Measurements from ENCODE around the gene CLDN6. TPM values are rescaled to one million over a fixed set of nuclear protein-coding genes. Genes with fewer than 3 reads are reported as not detected.
A peak's percentile ranks its signal among the peaks of the same experiment; 100 is the strongest.

Gene CLDN6
- total RNA-seq, 1 donor from 2014 or later = not detected

DNA sequence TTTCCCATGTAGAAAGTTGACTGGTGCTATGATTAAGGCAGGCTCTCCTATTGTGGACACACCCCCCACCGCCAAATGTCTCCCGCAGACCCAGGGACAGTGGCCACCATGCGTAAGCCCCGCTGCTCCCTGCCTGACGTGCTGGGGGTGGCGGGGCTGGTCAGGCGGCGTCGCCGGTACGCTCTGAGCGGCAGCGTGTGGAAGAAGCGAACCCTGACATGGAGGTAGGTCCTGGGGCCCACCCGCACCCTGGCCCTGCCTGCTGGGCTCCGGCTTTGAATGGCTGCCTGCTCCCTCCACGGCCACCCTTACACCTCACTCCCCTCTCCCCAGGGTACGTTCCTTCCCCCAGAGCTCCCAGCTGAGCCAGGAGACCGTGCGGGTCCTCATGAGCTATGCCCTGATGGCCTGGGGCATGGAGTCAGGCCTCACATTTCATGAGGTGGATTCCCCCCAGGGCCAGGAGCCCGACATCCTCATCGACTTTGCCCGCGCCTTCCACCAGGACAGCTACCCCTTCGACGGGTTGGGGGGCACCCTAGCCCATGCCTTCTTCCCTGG lies 32.0 kb upstream of the CLDN6 start:
- ChIA-PET POLR2A (interaction anchor here (0.6 kb wide), 1 partner anchor 8 kb away, joined by 4 read pairs; no protein-coding TSS in a partner anchor), CTCF (no interaction called here)
- TF ChIP-seq, protein P1, sequence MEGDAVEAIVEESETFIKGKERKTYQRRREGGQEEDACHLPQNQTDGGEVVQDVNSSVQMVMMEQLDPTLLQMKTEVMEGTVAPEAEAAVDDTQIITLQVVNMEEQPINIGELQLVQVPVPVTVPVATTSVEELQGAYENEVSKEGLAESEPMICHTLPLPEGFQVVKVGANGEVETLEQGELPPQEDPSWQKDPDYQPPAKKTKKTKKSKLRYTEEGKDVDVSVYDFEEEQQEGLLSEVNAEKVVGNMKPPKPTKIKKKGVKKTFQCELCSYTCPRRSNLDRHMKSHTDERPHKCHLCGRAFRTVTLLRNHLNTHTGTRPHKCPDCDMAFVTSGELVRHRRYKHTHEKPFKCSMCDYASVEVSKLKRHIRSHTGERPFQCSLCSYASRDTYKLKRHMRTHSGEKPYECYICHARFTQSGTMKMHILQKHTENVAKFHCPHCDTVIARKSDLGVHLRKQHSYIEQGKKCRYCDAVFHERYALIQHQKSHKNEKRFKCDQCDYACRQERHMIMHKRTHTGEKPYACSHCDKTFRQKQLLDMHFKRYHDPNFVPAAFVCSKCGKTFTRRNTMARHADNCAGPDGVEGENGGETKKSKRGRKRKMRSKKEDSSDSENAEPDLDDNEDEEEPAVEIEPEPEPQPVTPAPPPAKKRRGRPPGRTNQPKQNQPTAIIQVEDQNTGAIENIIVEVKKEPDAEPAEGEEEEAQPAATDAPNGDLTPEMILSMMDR (IDR thresholded peaks at IDR 0.05) = no peak
- ATAC-seq (ENCODE audit: low read depth) (no peak), DNase-seq (no peak)
- H3K4me1 Mint-ChIP-seq = peaks cover 19% of the 10 kb centered on the region
- H3K36me3 Mint-ChIP-seq (ENCODE audit: low read depth) = no peaks in the 10 kb centered on the region
- H3K4me3 Mint-ChIP-seq = no peak overlapping the region
- H3K9me3 Mint-ChIP-seq = no peaks in the 10 kb centered on the region
- H3K27me3 Mint-ChIP-seq = peaks cover 18% of the 10 kb centered on the region
- H3K27ac Mint-ChIP-seq = no peak overlapping the region
- intact Hi-C loops (cut with micrococcal nuclease) = no loop called here

DNA sequence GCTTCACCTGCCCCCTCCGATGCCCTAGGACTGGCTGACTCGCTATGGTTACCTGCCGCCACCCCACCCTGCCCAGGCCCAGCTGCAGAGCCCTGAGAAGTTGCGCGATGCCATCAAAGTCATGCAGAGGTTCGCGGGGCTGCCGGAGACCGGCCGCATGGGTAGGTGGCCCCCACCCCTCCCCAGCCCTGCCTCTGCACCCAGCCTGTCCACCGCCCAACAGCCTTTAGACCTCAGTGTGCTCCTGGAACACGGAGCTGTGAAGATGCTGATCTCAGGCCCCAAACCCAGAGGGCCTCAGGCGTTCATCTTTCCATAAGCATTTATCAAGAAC lies 29.4 kb upstream of the CLDN6 start:
- H3K4me1 Mint-ChIP-seq = peaks cover 11% of the 10 kb centered on the region
- POLR2A ChIA-PET = interaction anchor here (1.3 kb wide), 1 partner anchor 12 kb away, joined by 5 read pairs; no protein-coding TSS in a partner anchor

DNA sequence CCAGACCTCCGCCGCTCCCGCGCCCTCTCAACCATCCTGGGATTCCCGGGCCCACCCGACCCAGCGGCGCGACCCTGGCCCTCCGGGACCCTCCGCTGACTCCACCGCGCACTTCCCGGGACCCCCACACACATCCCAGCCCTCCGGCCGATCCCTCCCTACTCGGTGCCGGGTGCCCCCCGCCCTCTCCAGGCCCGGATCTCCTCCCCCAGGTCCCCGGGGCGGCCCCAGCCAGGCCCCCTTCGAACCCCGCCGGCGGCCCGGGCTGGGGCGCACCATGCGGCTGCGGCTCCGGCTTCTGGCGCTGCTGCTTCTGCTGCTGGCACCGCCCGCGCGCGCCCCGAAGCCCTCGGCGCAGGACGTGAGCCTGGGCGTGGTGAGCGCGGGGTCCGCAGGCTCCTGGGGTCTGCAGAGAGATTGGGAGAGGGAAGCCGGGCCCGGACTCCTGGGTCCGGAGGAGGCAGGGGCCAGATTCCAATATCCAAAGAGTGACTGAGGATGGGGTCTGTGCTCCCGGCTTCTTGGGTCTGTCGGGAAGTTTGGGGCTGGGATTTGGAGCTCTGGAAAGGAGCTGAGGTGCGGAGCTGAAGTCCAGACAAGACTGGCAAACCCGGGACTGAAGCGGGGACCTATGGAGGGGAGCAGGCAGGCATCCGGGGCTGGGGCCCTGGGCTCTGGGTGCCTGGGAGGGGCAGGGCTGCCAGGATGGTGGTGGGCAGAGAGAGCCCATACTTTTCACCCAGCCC lies 28.8 kb upstream of the CLDN6 start:
- CTCF ChIA-PET = no interaction called here
- H3K27me3 Mint-ChIP-seq = peaks cover 38% of the 10 kb centered on the region
- no peak overlapping the region for H3K27ac Mint-ChIP-seq
- peak overlapping the region; percentile 56 for H3K4me3 Mint-ChIP-seq
- peaks cover 11% of the 10 kb centered on the region for H3K4me1 Mint-ChIP-seq
- TF ChIP-seq, protein P1 (IDR thresholded peaks at IDR 0.05) = no peak
- no peak for ATAC-seq (ENCODE audit: low read depth)
- intact Hi-C loops (cut with micrococcal nuclease) = loop anchor here (1.0 to 2.0 kb wide), 2 partner anchors 12 to 16 kb away; no protein-coding TSS in a partner anchor
- no peaks in the 10 kb centered on the region for H3K9me3 Mint-ChIP-seq
- DNase-seq = no peak
- H3K36me3 Mint-ChIP-seq (ENCODE audit: low read depth) = no peaks in the 10 kb centered on the region
- POLR2A ChIA-PET = interaction anchor here (1.3 kb wide), 1 partner anchor 12 kb away, joined by 5 read pairs; no protein-coding TSS in a partner anchor

More for the DNA sequence above, 29.4 kb upstream of the CLDN6 start:
- H3K36me3 Mint-ChIP-seq (ENCODE audit: low read depth) = no peaks in the 10 kb centered on the region
- no peaks in the 10 kb centered on the region for H3K9me3 Mint-ChIP-seq
- H3K4me3 Mint-ChIP-seq = peak overlapping the region; percentile 56
- ATAC-seq (ENCODE audit: low read depth) = no peak
- H3K27me3 Mint-ChIP-seq = peaks cover 35% of the 10 kb centered on the region
- CTCF ChIA-PET = no interaction called here
- intact Hi-C loops (cut with micrococcal nuclease) = loop anchor here (2.0 kb wide), 1 partner anchor 17 kb away; no protein-coding TSS in a partner anchor
- TF ChIP-seq, protein P1 (IDR thresholded peaks at IDR 0.05) = no peak
- no peak for DNase-seq
- no peak overlapping the region for H3K27ac Mint-ChIP-seq

DNA sequence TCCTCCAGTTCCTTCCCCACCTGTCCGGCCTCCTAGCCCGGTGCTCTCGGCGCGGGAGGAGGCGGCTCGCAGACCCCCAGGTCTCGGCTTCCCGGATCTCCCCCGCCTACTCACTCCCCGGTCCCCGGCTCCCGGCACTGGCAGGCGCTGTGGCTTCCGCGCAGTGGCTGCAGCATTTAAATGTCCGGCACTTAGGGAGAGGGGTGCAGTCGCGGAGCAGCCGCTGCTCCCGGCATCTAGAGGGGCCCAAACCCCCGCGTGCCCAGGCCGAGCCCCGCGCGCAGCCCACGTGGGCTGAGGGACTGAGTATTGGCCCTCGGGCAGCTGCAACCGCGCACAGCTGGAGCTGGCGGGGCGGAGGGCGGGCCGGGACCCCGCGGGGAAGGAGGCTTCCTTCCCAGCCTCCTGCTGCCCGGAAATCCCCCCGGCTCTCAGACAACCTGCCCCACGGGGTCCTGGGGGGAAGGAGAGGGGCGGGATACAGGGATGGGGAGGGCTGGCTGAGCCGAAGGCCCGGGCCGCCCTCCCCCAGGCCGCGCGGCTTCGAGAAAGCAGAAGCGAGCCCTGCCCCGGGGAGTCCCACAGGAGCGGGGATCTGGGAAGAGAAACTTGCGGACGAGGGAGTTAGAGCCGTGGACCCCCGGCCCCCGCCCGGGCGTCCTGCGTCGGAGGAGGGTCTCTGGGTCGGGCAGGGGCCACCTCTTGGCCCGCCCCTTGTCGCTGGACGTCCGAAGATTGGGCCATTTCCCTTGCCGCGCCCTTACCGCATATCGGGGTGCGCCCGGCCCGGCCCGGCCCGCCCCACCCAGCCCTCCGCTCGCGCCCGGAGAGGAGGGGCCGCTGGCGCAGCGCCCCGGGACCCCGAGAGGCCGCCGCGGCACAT lies 28.0 kb upstream of the CLDN6 start, which contains the start of gene MMP25:
Gene MMP25, plus strand, starts transcription at position 804 of the 883 bp plus-strand sequence. CDS start 357 bp downstream, outside the sequence.
- Mint-ChIP-seq H3K9me3 (no peaks in the 10 kb centered on the region), H3K4me3 (peak within 1 kb of the TSS; percentile 76), H3K36me3 (ENCODE audit: low read depth) (no peaks in the 10 kb centered on the region), H3K27ac (no peak within 1 kb of the TSS), H3K27me3 (peaks cover 40% of the 10 kb centered on the region), H3K4me1 (peaks cover 11% of the 10 kb centered on the region)
- TF ChIP-seq, protein P1 (IDR thresholded peaks at IDR 0.05) = no peak
- ATAC-seq (ENCODE audit: low read depth) = peak; percentile 83
- peak; percentile 53 for DNase-seq
- POLR2A ChIA-PET = interaction anchor here (0.9 to 1.1 kb wide), 3 partner anchors 89 to 112 kb away, joined by 3 read pairs; partner anchors contain the start of gene ZNF213
- CTCF ChIA-PET = interaction anchor here (1.6 kb wide), 1 partner anchor 84 kb away, joined by 4 read pairs; no protein-coding TSS in a partner anchor
- intact Hi-C loops (cut with micrococcal nuclease) = loop anchor here (1.0 to 2.0 kb wide), 2 partner anchors 13 to 15 kb away; no protein-coding TSS in a partner anchor
